Myocyte (in vitro differentiated cells): Measurements from ENCODE around the gene RAC3. TPM values are rescaled to one million over a fixed set of nuclear protein-coding genes. Genes with fewer than 3 reads are reported as not detected.

Experiments
- DNase-seq: peaks from one replicate; pipeline ENCODE4 v3.0.0-alpha.2; 2012; ENCODE audit warnings: low read depth
- total RNA-seq: library from RNA; depleted of rRNA; stranded (reverse); fragments of >200 nt; gene quantifications from 2 replicates; pipeline ENCODE4 v1.2.3, GENCODE V29; 2014

RAC3 gene
- total RNA-seq, 1 donor from 2014 or later: 7.3 TPM

DNA sequence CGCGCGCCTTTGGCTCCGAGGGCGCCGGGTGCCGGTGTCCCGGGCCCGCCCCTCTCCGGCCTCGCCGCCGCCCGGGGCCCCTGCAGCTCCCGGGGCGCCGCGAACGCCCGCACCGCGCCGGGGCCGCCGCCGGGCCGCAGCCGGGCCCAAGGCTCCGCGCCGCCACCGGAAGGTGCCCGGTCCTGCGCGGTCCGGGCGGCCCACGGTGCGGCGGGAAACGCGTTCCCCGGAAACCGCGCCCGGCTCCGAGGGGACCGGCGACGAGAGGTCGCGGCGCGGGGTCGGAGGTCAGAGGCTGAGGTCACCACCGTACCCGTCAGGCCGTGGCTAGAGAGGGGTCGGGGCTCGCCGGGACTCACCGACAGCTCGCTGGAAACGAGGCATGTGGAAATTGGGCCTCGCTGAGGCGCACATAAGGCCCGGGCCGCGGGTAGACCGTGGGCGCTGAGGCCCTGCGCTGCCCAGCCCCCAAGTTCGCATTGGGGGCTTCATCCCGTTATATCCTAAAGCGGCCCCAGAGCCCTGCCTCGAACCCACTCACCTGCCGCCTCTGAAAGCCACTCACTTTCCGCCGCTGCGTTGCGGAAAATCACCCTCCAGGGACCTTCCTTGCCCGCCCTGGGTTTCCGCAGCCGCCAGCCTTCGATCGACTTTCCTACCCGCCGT is 34.3 kb downstream of the RAC3 start, which contains the start of gene DUS1L:
Gene DUS1L (minus strand): TSS at position 167 of the 666 bp plus-strand sequence. CDS start 745 bp downstream, outside the sequence.
- DNase-seq: peak; percentile 61

DNA sequence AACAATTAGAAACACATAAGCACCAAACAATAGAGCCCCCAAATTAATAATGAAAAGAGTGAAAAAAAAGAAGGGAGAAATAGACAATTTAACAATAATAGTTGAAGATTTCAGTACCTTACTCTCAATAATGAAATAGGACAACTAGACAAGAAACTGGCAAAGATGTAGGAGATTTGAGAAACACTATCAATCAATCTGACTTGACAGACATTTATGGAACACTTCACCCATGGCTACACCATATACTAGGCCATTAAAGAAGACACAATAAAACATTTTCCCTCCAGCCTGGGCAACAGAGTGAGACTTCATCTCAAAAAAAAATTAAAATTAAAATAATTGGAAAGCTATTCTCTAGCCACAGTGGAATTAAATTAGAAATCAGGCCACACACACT is 39.1 kb downstream of the RAC3 start:
- no peak for DNase-seq

DNA sequence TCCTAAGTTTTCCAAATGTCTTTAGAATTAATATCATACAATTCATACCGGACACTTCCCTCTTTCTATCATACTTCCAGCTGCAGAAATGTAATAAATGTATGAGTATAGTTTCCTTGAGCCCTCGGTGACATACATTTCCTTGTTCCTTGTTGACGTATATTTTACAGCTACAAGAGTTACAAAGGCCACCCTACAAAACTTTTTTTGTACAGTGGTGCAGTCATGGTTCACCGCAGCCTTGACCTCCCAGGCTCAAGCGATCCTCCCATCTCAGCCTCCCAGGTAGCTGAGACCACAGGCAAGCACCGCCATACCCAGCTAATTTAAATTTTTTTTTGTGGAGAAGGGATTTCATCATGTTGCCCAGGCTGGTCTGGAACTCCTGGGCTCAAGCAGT is 41.3 kb downstream of the RAC3 start:
- DNase-seq: no peak

DNA sequence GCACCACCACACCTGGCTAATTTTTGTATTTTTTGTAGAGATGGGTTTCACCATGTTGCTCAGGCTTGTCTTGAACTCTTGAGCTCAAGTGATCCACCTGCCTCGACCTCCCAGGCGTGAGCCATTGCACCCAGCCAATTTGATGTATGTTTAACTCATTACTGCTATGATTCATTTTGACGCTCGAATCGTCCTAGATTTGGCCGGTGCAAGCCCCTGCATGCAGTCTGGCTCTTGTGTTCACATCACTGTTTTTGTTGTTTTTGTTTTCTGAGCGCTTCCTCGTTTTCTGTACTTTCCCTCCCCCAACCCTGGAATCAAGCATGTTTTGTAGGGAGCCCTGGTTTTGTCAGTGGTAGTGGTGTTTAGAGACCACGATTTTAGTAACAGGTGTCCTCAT is 42.0 kb downstream of the RAC3 start:
- DNase-seq: no peak

DNA sequence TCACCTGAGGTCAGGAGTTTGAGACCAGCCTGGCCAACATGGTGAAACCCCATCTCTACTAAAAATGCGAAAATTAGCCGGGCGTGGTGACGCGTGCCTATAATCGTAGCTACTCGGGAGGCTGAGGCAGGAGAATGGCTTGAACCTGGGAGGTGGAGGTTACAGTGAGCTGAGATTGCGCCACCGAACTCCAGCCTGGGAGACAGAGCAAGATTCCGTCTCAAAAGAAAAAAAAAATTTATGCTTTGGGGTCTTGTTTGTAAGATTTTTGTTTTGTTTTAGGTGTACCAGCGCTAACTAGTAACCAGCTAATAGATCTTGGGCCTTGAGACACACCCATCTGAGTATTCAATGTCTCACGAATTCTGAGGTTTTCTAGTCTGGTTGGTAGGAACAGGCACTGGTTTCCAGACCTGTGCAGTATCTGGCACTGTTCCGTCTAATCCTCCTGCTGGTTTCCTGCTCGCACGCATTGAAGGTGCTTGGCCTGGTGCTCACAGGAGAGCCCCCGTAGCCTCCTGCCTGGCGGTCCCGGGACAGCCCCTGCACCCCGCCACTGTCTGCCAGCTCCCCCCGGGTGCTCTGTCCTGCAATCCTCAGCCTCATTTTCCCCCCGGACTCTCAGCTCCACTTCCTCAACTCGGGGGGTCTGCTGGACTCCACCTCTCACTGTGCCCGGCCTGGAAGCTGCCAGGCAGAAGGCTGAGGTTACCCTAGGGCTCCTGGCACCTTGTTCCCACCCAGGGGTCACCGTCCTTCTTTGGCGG is 44.7 kb downstream of the RAC3 start:
- DNase-seq: no peak

DNA sequence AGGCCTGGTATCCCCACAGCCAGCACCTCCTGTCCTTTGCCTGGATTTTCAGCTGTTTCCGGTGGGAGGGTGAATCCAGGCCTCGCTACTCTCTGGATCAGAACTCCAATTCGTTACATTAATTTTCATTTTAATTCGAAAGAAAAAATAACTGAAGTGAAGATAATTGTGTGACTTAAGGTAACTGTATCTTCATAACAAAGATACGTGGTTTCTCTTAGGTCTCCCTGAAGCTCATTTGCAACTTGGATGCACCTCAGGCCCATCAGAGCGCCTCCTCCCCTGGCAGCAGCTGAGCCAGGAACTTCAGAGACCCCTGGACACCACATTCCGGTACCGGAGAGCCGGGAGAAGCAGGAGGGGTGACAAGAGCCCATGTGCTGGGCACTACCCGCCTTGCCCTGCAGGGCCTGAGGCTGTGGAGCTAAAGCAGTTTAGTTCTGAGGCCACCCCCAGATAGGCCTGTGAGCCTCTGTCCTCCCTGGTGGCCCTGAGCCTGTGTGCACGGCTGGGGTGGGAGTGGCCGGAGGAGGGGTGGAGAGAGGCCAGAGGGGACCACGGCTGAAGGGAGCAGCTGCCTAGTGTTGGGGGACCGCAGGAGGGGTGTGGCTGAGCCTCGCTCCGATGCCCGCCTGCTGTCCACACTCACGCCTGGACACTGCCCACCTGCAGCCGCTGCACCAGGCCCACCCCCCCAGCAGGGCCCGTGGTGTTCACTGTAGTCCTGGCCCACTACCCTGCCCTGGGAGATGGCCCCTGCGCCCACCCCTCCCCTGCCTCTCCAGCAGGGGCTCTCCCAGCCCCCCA is 45.5 kb downstream of the RAC3 start:
- DNase-seq: peak; percentile 47

DNA sequence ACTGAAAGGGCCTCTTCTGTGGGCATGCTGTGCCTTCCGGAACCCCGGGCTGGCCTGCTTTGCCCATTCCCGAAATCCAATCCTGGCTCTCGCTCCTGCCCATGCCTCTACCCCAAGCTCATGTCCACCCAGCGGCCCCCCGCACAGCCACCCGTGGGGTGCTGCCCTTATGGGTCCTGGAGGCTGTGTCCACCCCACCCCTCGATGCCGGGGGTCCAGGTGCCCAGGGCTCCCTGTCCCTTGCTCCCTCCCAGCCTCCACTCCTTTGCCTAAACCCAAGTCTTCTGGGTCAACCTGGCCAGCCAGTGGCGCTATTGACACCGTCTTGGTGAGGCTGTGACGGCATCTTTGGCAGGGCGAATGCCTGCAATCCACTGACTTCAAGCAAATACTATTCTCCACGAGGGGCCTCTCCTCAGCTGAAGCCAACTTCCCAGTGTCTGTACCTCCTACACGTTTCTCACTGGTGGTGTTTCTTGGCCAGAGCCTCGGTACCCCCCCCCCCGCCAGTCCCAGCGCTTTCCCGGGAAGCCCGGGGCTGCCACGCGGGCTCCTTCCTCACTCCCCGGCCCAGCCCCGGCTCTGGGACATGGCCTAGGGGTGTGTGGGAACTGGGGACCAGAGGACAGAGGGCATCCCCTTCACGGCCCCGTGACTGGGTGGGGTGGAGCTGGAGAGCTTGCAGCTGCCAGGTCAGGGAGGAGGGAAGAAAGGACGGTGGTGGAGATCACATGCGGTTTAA is 46.3 kb downstream of the RAC3 start:
- no peak for DNase-seq

DNA sequence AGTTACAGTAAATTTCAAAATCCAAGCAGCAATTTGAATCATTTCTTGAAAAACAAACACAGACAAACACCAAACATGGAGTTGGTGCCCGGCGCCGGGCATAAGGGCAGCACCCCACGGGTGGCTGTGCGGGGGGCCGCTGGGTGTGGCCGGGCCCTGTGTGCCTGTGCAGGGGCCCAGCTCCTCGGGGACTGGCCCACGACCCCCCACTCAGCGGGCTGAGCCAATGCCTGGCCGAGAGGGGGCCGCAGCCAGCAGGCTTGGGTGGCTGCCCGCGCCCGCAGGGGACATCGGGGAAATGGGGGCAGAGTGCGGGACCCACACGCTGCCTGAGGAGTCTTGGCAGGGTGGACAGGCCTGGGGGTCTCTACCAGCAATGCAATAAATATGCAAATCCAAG is 47.0 kb downstream of the RAC3 start:
- no peak for DNase-seq

DNA sequence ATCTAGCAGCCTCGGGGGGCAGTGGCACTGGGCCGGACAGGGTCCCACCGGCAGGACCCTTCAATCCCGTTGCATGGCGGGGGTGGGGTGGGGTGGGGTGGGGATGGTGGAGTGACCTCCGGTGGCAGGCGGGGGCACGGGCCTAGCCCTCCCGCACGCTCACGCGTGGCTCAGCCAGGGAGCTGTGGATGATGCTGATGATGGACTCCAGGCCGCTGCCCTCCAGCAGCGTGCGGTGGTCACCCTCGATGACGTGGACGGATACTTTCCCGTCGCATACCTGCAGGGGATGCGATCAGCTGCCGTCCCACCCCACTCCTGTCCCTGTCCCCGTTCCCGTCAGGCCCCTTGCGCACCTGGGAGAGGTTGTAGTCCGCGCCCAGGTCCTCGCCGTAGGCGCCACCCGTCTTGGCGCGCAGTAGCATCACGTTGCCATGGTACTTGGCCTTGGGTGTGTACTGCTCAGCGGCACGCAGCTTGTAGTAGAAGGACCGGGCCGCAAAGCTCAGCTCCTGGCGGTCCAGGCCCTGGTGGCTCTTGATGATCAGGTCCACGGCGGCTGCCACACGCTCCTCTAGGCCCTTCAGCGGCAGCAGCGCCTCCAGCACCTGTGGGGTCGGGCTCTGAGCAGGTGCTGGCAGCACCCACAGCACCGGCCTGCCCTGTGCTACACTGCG is 47.7 kb downstream of the RAC3 start:
- no peak for DNase-seq

DNA sequence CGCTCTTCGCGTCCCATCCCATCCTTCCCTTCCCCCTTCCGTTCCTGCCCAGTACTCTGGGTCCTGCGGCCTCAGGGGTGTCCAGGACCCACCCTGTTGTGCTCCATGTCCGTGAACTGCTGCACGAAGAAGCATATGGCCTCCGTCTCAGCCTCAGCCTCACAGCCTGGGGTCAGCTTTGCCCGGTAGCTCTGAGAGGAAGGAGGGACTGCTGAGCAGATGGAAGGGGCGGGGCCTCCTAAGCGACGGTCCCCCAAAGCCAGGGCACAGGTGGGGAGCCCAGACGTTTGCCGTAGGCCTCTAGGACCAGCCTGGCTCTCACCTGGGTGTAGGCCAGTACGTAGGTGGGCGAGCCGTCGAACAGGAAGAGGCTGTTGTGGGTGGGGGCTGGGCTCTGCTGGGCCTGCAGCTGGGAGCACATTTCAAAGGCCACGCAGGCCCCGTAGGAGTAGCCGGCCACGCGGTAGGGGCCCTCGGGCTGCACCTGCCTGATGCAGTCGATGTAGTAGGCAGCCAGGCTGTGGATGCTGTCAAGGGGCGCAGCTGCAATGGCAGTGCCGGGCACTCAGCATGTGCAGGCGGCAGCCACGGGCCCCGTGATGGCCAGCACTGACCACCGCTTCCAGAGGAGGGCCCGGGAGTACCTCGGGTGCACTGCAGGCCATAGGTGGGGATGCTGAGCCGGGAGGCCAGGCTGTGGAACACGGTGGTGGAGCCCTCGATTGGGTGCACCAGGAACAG is 48.7 kb downstream of the RAC3 start:
- DNase-seq: no peak

DNA sequence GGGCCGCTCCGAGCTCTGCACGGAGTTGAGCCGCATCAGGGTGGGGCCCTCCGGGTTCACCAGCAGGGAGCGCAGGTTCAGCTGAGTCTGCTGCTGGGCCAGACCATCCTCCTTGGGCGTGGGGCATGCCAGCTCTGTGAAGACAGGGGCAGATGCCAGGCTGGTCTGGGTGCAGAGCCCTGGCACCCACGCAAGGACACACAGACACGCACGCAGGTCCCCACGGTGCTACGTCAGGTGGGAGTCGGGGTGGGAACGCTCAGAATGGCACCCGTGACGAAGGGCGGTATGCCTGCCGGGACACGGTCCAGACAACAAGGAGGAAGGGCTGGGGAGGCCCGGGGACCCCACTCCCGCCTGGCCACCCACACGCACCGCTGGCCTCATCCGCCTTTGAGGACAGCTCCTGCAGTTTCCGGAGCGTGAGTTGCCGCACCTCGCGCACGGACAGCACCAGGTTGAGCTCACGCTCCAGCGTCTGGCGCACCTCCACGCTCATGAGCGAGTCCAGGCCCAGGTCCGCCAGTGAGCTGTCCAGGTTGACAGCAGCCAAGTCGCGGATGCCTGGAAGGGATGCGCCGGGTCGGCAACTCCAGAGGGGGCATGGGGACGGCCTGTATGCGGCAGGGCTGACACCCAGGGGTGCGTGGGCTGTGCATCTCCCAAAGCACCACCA is 49.4 kb downstream of the RAC3 start:
- no peak for DNase-seq

DNA sequence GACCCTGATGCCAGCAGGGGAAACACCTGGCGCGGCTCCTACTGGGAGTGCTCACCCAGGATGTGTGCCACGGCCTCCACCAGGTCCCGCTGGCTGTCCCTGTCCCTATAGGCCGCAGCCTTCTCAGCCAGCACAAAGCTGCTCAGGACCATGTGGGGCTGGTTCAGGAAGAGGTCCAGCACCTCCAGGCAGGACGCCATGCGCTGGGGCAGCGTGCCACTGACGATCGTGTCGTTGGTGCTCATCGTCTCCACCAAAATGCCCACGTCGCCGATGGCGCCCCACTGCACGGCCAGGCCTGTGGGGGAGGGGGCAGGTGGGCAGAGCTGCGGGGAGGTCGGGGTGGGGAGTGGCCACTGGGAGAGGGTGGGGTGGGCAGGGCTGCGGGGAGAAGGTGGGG is 50.1 kb downstream of the RAC3 start:
- no peak for DNase-seq

DNA sequence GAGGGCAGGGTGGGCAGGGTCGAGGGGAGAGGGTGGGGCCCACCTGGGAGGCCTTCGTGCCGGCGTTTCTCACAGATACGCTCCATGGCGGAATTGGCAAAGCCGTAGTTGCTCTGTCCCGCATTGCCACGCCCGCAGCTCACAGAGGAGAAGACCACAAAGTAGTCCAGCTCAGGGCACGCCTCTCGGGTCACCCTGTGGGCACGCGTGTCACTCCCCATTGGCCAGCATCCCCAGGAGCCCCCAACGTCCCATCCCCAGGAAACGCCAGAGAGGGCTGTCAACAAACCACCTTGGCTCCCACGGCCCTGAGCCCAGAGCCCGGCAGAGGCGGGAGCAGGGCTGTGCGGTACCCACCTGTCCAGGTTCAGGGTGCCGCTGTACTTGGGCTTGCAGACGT is 50.5 kb downstream of the RAC3 start:
- no peak for DNase-seq

DNA sequence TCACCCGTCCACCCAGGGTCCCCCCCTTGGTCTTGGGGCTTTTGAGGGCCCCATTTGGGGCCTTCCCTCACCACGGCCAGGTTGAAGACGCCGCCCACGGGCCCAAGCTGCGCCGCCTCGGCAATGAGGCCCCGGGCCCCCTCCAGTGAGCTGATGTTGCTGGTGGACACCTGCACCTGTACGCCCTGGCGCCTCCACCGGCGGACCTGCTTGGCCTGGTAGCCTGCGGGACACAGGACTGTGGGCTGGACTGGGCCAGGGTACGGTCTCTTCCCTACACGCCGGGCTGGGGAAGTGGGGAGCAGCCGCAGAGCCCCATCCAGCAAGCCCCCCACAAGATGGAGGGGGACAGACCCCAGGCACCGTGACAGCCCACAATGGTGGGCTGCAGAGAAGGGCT is 51.0 kb downstream of the RAC3 start:
- no peak for DNase-seq

DNA sequence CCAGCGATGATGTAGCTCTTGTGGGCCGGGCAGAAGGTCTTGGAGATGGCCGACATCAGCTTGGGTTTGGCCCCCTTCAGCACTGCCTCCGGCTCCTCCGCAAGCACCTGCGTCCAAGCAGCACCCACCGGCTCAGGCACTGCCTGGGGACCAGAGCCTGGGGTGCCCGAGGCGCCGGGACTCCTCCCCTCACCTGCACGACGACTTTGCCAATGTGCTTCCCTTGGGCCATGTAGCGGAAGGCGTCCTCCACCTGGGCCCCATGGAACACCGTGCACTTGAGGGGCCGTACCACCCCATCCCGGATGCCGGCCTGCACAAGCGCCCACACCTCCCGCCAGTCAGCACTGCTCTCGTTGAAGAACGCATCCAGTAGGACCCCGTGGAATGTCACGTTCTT is 51.5 kb downstream of the RAC3 start:
- DNase-seq: no peak
